ENCODE data around the gene GPR17.

GRCh38 chr2:127633556-127634065 is 12.3 kb upstream of the GPR17 start:
- no peak for TF ChIP-seq ZNF184 (CRISPR knock-in tag; IDR thresholded peaks at IDR 0.05)
- no peak for TF ChIP-seq CTCF (IDR thresholded peaks at IDR 0.05 in 2 of 3, conservative IDR thresholded peaks at IDR 0.05 in 1 of 3; ENCODE audit: insufficient read depth in 2 of 3, low read depth in 1 of 3, low read length in 3 of 3)
- TF ChIP-seq ESRRA (IDR thresholded peaks at IDR 0.05; ENCODE audit: borderline replicate concordance, low read depth): no peak
- no peak for TF ChIP-seq MAX (CRISPR knock-in tag; IDR thresholded peaks at IDR 0.05)
- TF ChIP-seq ZBTB12 (CRISPR knock-in tag; IDR thresholded peaks at IDR 0.05): no peak
- no peak for TF ChIP-seq SIX5 (IDR thresholded peaks at IDR 0.05; ENCODE audit: borderline replicate concordance in 1 of 2, insufficient read depth in 1 of 2, low read depth in 1 of 2, low read length in 2 of 2)
- TF ChIP-seq CHD7 (IDR thresholded peaks at IDR 0.05; ENCODE audit: low read depth, low read length): no peak
- TF ChIP-seq ZBTB7A (IDR thresholded peaks at IDR 0.05; ENCODE audit: borderline replicate concordance, control insufficient read depth, low read depth, low read length): no peak
- no peak for TF ChIP-seq POLR2A (conservative IDR thresholded peaks at IDR 0.05)
- no peak for TF ChIP-seq PHB2 (IDR thresholded peaks at IDR 0.05; ENCODE audit: low read depth)
- TF ChIP-seq EP300 (IDR thresholded peaks at IDR 0.05; ENCODE audit: low read length): no peak

All from K562 (cell line).